Measurements from ENCODE around the gene LETM1.
A peak's percentile ranks its signal among the peaks of the same experiment; 100 is the strongest.

Gene LETM1

GRCh38 chr4:1803523-1804423 lies 52.2 kb downstream of the LETM1 start:
- TF ChIP-seq, protein P1, sequence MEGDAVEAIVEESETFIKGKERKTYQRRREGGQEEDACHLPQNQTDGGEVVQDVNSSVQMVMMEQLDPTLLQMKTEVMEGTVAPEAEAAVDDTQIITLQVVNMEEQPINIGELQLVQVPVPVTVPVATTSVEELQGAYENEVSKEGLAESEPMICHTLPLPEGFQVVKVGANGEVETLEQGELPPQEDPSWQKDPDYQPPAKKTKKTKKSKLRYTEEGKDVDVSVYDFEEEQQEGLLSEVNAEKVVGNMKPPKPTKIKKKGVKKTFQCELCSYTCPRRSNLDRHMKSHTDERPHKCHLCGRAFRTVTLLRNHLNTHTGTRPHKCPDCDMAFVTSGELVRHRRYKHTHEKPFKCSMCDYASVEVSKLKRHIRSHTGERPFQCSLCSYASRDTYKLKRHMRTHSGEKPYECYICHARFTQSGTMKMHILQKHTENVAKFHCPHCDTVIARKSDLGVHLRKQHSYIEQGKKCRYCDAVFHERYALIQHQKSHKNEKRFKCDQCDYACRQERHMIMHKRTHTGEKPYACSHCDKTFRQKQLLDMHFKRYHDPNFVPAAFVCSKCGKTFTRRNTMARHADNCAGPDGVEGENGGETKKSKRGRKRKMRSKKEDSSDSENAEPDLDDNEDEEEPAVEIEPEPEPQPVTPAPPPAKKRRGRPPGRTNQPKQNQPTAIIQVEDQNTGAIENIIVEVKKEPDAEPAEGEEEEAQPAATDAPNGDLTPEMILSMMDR (conservative IDR thresholded peaks at IDR 0.05; ENCODE audit: low read depth), result no peak
- DNase-seq (ENCODE audit: low spot score), result no peak
- H3K27ac ChIP-seq, result peak overlapping the region; percentile 91
- ChIA-PET POLR2A (ENCODE audit: low non-redundant PET) (no interaction called here), CTCF (interaction anchor here (0.6 to 0.7 kb wide), 2 partner anchors 51 to 425 kb away, joined by 3 to 5 read pairs; no protein-coding TSS in a partner anchor)

- CTCF ChIA-PET, result no interaction called here
- POLR2A ChIA-PET (ENCODE audit: low non-redundant PET), result no interaction called here
- TF ChIP-seq, protein P1 (conservative IDR thresholded peaks at IDR 0.05; ENCODE audit: low read depth), result no peak
- peak overlapping the region; percentile 91 for H3K27ac ChIP-seq
- DNase-seq (ENCODE audit: low spot score), result no peak
Observed at GRCh38 chr4:1802720-1803522, 53.0 kb downstream of the LETM1 start.

DNA sequence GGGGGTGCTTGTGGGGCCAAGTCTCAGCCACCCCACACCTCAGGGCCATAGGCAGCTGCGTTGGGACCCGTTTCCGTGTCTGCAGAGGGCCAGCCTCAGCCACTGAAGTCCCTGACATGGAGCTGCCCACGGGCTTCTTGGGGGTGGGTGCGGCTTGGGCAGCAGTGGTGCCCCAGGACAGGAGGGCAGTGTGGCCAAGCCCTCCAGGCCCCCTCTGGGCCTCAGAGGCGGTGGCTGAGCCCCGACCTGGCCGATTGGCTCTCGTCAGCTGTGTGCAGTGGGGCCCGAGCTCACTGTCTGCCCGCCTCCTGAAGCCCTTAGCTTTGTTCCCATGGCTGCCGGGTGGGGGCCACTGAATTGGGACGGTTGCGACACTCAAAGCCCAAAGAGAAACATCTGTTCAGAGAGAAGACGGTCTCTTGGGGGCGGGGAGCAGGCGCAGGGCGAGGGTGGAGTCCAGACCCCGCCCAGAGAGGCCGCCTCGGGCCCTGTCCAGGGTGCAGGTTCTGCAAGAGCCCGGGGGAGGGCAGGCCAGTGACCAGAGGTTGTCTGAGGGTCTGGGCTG lies 53.7 kb downstream of the LETM1 start:
- peak overlapping the region; percentile 91 for H3K27ac ChIP-seq
- TF ChIP-seq, protein P1 (conservative IDR thresholded peaks at IDR 0.05; ENCODE audit: low read depth), result no peak
- ChIA-PET CTCF (no interaction called here), POLR2A (ENCODE audit: low non-redundant PET) (no interaction called here)
- no peak for DNase-seq (ENCODE audit: low spot score)

GRCh38 chr4:1801286-1801958 lies 54.5 kb downstream of the LETM1 start:
- POLR2A ChIA-PET (ENCODE audit: low non-redundant PET), result no interaction called here
- TF ChIP-seq, protein P1 (conservative IDR thresholded peaks at IDR 0.05; ENCODE audit: low read depth), result no peak
- DNase-seq (ENCODE audit: low spot score), result no peak
- peak overlapping the region; percentile 91 for H3K27ac ChIP-seq
- CTCF ChIA-PET, result interaction anchor here (0.5 kb wide), 1 partner anchor 482 kb away, joined by 3 read pairs; no protein-coding TSS in a partner anchor

- TF ChIP-seq, protein P1 (conservative IDR thresholded peaks at IDR 0.05; ENCODE audit: low read depth), result no peak
- CTCF ChIA-PET, result interaction anchor here (0.5 to 0.7 kb wide), 2 partner anchors 53 to 483 kb away, joined by 3 to 4 read pairs; no protein-coding TSS in a partner anchor
- DNase-seq (ENCODE audit: low spot score), result no peak
- peak overlapping the region; percentile 91 for H3K27ac ChIP-seq
- POLR2A ChIA-PET (ENCODE audit: low non-redundant PET), result no interaction called here
Observed at GRCh38 chr4:1800805-1801204, 55.2 kb downstream of the LETM1 start.

Data from RWPE1 (cell line).